ENCODE measurements around the gene TROAP.
"Not testable (repeated sequence)": the region's sequence is repeated elsewhere in the genome, so short reads cannot be mapped to it uniquely, and the experiment has no call there.

Gene TROAP

DNA sequence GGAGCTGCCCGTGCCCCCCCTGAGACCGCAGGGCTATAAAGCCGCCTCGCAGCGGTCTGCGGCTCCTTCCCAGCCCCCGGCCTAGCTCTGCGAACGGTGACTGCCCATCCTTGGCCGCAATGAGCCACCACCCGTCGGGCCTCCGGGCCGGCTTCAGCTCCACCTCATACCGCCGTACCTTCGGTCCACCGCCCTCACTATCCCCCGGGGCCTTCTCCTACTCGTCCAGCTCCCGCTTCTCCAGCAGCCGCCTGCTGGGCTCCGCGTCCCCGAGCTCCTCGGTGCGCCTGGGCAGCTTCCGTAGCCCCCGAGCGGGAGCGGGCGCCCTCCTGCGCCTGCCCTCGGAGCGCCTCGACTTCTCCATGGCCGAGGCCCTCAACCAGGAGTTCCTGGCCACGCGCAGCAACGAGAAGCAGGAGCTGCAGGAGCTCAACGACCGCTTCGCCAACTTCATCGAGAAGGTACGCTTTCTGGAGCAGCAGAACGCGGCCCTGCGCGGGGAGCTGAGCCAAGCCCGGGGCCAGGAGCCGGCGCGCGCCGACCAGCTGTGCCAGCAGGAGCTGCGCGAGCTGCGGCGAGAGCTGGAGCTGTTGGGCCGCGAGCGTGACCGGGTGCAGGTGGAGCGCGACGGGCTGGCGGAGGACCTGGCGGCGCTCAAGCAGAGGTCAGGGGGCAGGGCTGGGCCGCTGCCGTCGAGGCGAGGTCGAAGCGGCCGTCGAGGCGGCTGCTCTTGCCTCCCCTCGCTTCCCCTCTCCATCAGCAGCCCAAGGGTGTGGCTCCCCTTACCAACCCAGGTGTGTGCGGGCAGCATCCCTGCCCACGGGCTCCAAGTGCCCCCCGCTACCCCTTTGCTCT is 27.7 kb upstream of the TROAP start, which contains the start of gene PRPH:
TSS of gene PRPH (plus strand) at position 66 of the 855 bp plus-strand sequence. CDS start at position 120, 54 bp downstream.
- DNase-seq (ENCODE audit: low spot score): peak; percentile 35

DNA sequence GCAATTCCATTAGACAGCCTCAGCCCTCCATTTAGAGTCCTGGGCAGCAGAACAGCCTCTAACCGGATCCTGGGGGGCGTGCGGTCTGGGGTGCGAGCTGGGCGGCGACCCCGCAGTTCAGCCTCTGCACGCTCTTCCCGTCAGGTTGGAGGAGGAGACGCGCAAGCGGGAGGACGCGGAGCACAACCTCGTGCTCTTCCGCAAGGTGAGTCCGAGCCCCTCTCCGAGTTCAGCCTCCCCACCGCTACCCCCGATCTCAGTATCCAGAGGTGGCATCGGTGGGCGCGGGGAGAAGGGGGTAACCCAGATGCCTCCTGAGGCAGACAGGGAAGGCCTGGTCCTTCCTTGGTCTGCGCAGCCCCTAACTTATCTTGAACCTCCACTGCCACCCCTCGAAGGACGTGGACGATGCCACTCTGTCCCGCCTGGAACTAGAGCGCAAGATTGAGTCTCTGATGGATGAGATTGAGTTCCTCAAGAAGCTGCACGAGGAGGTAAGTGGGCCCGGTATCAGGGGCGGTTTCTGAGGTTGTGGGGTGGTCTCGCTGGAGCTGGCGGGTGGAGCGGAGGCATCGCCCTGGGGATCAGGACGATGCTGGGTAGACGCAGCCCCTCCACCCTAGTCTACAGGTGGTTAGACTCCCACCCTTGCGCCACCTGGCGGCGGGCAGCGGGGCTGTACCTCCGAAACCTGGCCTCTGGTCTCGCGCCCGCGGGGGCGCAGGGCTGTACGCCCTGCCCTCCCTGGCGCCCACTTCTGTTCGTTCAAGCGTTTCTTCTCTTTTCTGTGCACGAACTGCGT is 26.8 kb upstream of the TROAP start:
- DNase-seq (ENCODE audit: low spot score): peak; percentile 52

DNA sequence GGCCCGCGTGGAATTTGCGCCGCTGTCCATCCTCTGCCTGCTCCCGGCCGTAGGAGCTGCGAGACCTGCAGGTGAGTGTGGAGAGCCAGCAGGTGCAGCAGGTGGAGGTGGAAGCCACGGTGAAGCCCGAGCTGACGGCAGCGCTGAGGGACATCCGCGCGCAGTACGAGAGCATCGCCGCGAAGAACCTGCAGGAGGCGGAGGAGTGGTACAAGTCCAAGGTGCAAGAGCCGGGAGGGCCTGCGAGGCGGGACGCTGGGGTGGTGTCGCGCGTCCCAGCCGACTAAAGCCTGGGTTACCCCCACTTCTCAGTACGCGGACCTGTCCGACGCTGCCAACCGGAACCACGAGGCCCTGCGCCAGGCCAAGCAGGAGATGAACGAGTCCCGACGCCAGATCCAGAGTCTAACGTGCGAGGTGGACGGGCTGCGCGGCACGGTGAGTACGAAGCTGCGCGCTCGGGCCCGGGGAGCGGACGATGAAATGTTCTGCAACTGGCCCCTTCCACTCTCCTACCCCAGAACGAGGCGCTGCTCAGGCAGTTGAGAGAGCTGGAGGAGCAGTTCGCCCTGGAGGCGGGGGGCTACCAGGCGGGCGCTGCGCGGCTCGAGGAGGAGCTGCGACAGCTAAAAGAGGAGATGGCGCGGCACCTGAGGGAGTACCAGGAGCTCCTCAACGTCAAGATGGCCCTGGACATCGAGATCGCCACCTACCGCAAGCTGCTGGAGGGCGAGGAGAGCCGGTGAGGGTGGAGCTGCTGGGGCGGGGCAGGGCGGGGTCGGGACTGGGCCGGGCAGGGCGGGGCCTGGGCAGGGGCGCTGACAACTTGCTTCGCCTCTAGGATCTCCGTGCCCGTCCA is 26.0 kb upstream of the TROAP start:
- peak; percentile 48 for DNase-seq (ENCODE audit: low spot score)

DNA sequence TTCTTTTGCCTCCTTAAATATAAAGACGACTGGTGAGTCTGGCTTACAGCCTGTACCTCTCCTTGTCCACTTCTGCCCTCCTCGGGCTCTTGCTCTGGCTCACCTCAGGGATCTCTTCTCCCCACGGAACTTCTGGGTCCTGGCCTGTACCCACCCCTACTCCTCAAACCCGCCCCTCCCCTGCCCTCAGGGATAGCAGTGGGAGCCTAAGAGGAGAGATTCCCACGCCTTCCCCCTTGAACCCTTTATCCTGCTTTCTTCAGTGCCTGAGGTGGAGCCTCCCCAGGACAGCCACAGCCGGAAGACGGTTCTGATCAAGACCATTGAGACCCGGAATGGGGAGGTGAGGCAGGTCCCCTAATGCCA is 25.4 kb upstream of the TROAP start:
- DNase-seq (ENCODE audit: low spot score): no peak

DNA sequence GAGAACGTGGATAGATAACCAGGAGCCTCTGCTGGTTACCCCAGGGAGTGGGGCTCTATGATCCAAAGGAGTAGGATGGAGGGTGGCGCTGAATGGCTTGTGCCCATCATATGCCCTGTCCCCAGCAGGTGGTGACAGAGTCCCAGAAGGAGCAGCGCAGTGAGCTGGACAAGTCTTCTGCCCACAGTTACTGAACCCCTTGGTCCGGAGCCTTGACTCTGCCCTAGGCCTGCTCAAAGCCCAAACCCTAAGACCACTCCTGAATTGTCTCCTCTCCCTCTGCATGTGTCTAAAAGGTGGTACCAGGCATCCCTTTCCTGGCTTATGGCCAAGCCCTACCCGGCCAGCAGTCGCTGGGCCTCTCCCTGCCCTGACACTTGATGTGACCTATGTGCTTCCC is 24.9 kb upstream of the TROAP start:
- DNase-seq (ENCODE audit: low spot score): no peak

DNA sequence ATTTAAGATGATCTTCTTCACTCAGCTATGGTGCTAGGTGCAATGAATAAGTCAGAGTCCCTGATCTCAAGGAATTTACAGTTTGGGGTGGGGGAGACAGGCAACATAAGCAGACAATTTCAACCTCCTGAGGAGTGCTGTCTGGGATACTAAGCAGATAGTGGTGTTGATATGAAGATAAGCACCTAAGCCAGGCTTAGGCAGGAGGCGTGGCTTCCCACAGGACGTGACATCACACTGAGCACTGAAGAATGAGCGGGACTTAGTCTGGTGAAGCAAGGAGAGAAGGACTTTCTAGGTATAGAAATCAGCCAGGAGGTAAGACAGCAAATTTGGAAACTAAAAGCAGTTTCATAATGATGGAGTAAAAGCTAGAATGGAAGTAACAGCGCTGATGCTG is 21.3 kb upstream of the TROAP start:
- DNase-seq (ENCODE audit: low spot score): no peak

DNA sequence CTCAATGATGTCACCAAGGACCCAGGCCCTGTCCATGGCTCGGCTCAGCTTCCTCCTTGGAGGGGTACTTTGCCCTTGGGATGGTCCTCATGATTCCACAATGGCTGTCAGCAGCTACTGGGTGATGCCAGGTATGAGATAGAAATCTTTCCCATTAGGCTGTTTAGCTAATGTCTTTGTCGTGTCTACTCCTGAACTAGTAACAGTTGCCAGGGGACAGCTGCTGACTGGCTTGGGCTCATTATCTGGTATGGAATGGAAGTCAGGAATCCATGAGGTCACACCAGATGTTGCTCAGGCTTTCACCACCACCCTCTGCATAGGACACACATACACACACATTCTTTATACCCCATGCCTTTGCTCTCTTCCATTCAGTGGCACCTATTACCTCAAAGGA is 18.9 kb upstream of the TROAP start:
- DNase-seq (ENCODE audit: low spot score): no peak

DNA sequence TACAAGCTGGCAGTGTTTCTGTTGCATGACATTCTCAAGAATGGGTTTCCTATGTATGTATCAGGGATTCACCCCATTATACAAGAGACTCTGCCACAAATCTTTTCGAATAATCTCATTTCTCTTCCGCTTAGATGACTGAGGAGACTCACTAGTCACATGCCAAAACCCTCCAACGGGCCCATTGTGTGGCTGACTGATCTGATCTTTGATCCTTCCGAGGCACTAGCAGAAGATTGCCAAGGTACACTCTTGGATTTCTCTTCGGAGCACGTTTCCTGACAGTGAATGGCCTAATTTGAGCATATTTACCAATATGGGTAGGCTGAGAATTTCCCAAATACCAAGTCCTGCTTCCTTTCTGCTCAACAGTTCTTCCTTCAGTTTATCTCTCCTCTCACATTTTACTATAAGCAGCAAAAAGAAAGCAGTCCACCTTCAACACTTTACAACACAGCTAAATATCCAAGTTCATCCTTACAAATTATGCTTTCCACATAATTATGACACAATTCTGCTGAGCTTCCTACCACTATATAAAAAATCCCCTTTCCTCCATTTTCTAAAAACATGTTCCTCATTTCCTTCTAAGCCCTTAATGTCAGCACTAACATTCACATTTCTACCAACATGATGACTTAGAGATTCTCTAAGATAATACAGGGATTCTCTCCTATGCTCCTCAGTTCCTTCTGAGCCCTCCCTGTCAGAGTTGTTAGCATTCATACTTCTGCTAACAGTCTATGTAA is 17.1 kb upstream of the TROAP start:
- no peak for DNase-seq (ENCODE audit: low spot score)

DNA sequence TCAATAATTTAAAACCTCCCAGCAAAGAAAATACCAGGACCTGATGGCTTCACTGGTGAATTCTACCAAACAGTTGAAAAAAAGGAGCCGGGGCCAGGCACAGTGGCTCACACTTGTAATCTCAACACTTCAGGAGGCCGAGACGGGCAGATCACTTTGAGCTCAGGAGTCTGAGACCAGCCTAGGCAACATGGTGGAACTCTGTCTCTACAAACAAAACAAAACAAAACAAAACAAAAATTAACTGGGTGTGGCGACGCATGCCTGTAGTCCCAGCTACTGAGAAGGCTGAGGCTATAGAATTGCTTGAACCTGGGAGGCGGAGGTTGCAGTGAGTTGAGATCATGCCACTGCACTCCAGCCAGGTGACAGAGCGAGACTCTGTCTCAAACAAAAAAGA is 13.7 kb upstream of the TROAP start:
- DNase-seq (ENCODE audit: low spot score): no peak

DNA sequence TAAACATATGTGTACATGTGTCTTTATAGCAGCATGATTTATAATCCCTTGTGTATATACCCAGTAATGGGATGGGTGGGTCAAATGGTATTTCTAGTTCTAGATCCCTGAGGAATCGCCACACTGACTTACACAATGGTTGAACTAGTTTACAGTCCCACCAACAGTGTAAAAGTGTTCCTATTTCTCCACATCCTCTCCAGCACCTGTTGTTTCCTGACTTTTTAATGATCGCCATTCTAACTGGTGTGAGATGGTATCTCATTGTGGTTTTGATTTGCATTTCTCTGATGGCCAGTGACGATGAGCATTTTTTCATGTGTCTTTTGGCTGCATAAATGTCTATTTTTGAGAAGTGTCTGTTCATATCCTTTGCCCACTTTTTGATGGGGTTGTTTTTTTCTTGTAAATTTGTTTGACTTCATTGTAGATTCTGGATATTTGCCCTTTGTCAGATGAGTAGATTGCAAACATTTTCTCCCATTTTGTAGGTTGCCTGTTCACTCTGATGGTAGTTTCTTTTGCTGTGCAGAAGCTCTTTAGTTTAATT is 12.5 kb upstream of the TROAP start:
- not testable (repeated sequence) for DNase-seq (ENCODE audit: low spot score)

DNA sequence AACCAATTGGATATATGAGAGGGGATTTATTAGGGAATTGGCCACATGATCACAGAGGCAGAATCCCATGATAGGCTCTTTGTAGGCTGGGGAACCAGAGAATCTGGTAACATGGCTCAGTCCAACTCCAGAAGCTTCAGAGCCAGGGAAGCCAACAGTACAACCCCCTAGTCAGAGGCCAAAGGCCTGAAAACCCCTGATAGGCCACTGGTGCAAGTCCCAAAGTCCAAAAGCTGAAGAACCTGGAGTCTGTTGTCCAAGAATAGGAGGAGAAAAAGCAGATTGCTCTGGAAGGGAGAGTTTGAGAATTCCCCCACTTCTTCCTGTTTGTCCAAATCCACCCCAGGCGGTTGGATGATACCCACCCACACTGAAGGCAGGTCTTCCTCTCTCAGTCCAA is 8.2 kb upstream of the TROAP start:
- no peak for DNase-seq (ENCODE audit: low spot score)

DNA sequence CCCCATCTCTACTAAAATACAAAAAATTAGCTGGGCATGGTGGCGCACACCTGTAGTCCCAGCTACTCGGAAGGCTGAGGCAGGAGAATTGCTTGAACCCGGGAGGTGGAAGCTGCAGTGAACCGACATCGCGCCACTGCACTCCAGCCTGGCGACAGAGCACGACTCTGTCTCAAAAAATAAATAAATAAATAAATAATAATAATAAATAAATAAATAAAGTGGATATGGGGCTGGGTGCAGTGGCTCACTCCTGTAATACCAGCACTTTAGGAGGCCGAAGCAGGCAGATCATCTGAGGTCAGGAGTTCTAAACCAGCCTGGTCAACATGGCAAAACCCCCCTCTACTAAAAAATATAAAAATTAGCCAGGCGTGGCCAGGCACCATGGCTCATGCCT is 5.9 kb upstream of the TROAP start:
- not testable (repeated sequence) for DNase-seq (ENCODE audit: low spot score)

DNA sequence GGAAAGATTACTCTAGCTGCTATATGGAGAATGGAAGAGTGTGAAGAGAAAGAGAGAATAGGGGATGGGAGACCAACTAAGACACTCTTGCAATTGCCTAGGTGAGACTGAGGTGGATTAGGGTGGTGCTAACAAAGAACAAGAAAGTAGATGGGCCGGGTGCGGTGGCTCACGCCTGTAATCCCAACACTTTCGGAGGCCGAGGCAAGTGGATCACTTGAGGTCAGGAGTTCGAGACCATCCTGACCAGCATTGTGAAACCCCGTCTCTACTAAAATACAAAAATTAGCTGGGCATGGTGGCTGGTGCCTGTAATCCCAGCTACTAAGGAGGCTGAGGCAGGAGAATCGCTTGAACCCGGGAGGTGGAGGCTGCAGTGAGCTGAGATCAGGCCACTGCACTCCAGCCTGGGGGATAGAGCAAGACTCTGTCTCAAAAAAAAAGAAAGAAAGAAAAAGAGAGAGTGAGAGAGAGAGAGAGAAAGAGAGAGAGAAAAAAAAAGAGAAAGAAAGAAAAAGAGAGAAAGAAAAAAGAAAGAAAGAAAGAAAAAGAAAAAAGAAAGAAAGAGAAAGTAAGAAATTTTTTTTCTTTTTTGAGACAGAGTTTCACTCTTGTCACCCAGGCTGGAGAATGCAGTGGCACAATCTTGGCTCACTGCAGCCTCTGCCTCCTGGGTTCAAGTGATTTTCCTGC is 2.5 kb upstream of the TROAP start:
- DNase-seq (ENCODE audit: low spot score): not testable (repeated sequence)

DNA sequence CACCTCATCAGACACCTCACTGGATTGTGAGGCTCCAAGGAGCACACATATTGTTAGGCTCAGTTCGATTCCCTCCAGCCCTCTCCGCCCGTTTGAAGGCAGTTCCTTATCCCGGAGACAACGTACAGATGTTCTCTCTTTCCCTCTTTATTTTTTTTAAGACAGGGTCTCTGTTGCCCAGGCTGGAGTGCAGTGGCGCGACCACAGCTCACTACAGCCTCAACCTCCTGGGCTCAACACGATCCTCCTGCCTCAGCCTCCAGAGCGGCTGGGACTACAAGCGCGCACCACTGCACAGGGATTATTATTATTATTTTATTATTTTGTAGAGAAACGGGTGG is 718 bp upstream of the TROAP start:
- no peak for DNase-seq (ENCODE audit: low spot score)

DNA sequence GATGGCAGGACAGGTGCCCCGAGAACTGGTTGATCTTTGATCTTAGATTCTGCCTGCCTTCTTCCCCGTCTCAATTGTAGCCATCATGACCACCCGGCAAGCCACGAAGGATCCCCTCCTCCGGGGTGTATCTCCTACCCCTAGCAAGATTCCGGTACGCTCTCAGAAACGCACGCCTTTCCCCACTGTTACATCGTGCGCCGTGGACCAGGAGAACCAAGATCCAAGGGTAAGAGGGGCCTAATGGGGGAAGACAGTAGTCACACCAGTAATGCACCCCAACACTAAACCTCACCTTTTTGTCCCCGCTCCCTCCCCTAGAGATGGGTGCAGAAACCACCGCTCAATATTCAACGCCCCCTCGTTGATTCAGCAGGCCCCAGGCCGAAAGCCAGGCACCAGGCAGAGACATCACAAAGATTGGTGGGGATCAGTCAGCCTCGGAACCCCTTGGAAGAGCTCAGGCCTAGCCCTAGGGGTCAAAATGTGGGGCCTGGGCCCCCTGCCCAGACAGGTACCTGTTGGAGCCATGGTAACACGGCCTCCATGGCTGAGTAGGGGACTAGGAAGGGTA is 556 bp downstream of the TROAP start:
- DNase-seq (ENCODE audit: low spot score): no peak

DNA sequence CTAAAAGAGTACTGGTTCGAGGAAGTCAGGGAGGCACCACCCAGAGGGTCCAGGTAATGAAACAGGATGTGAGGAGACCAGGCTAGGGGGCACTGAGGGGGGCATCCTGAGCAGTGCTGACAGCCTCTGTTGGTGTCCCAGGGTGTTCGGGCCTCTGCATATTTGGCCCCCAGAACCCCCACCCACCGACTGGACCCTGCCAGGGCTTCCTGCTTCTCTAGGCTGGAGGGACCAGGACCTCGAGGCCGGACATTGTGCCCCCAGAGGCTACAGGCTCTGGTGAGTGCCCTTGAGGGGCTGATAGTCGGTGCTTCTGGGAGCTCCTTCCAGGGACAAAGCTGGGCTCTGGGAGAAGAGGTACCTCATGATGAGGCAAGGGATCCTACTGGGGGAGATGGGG is 2.6 kb downstream of the TROAP start:
- DNase-seq (ENCODE audit: low spot score): no peak

DNA sequence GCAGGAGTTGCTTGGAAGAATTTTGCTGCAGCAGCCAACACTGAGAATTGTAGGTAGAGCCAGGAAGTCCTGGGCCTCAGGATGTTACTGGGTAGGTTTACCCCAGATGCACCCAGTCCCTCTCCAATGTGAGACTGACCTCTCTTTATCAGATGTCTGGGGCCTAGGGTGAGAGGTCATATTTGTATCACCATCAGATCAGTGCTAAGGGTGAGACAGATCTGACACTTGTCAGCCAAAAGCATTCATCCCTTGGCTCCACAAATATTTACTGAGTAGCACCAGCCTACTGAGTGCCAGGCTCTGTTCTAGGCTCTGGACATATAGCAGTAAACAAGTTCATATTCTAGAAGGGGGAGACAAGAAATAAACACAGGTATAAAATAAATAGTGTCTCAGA is 4.3 kb downstream of the TROAP start:
- no peak for DNase-seq (ENCODE audit: low spot score)

DNA sequence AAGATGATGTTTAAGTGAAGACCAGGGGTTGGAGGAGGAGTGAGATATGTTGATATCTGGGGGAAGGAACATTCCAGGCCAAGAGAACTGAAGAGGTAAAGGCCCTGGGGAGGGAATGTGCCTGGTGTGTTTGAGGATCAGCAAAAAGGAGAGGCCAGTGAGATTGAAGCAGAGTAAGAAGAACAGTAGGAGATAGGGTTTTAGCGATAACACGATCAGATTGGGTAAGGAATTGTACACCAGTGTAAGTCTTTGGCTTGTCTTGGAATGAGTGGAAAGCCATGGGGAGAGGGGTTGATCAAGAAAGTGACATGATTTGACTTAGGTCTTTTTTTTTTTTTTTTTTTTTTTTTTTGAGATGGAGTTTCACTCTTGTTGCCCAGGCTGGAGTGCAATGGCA is 4.8 kb downstream of the TROAP start:
- DNase-seq (ENCODE audit: low spot score): no peak

DNA sequence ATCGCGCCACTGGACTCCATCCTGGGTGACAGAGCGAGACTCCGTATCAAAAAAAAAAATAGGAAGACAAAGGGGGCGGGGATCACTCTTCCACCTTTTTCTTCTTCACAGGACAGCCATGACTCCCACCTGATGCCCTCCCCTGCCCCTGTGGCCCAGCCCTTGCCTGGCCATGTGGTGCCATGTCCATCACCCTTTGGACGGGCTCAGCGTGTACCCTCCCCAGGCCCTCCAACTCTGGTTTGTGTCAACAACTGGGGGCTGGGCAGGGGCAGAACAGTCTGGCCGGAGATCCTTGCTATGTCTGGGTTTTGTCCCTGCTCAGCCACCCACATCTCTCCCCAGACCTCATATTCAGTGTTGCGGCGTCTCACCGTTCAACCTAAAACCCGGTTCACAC is 5.8 kb downstream of the TROAP start:
- DNase-seq (ENCODE audit: low spot score): no peak

DNA sequence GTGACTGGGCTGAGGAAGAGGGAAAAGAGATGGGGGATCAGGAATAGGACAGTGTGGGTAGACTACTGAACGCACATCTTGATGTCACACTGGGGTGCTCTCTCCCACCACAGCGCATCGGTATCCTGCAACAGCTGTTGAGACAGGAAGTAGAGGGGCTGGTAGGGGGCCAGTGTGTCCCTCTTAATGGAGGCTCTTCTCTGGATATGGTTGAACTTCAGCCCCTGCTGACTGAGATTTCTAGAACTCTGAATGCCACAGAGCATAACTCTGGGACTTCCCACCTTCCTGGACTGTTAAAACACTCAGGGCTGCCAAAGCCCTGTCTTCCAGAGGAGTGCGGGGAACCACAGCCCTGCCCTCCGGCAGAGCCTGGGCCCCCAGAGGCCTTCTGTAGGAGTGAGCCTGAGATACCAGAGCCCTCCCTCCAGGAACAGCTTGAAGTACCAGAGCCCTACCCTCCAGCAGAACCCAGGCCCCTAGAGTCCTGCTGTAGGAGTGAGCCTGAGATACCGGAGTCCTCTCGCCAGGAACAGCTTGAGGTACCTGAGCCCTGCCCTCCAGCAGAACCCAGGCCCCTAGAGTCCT is 7.1 kb downstream of the TROAP start:
- no peak for DNase-seq (ENCODE audit: low spot score)
